ENCODE measurements around the gene MANSC1.

The MANSC1 gene

DNA sequence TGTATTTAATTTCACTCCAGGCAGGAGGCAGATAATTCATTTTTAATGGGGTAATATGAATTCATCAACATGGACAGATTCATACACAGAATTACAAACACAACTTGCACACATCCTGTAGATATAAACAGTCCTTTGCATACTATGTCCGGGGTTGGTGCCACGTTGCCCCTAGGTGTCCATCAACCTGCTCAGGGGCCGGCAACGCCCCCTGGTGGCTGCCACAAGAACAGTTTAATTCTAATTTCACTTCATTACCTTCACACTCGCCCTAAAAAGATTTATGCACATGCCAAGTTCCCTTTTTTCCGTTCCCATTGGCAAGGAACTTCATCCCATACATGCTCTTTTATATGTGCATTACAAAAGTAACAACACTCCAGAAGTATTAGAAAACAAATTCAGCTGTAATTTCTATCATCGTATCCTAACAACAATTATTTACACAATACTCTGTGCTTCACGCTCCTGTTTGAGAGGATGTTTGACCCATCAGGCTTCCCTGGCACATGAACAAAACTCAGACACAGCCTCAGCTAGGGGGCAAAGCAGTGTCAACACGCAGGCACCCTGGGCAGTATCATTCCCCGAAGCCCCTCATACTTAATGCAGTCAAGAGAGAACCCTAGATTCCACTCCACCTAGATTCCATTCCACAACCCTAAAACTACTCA lies 15.5 kb downstream of the MANSC1 start:
- no peak overlapping the region for H3K27ac ChIP-seq
- no peaks in the 10 kb centered on the region for H3K36me3 ChIP-seq
- H3K4me3 ChIP-seq (ENCODE audit: low read depth, low read length) = no peak overlapping the region
- peak; percentile 60 for DNase-seq
- no peaks in the 10 kb centered on the region for H3K27me3 ChIP-seq (ENCODE audit: insufficient read depth, low read depth, severe bottlenecking)
- TF ChIP-seq, protein P1, sequence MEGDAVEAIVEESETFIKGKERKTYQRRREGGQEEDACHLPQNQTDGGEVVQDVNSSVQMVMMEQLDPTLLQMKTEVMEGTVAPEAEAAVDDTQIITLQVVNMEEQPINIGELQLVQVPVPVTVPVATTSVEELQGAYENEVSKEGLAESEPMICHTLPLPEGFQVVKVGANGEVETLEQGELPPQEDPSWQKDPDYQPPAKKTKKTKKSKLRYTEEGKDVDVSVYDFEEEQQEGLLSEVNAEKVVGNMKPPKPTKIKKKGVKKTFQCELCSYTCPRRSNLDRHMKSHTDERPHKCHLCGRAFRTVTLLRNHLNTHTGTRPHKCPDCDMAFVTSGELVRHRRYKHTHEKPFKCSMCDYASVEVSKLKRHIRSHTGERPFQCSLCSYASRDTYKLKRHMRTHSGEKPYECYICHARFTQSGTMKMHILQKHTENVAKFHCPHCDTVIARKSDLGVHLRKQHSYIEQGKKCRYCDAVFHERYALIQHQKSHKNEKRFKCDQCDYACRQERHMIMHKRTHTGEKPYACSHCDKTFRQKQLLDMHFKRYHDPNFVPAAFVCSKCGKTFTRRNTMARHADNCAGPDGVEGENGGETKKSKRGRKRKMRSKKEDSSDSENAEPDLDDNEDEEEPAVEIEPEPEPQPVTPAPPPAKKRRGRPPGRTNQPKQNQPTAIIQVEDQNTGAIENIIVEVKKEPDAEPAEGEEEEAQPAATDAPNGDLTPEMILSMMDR (IDR thresholded peaks at IDR 0.05; ENCODE audit: low read depth, low read length) = peak; percentile 76
- H3K9me3 ChIP-seq (ENCODE audit: severe bottlenecking) = no peaks in the 10 kb centered on the region

DNA sequence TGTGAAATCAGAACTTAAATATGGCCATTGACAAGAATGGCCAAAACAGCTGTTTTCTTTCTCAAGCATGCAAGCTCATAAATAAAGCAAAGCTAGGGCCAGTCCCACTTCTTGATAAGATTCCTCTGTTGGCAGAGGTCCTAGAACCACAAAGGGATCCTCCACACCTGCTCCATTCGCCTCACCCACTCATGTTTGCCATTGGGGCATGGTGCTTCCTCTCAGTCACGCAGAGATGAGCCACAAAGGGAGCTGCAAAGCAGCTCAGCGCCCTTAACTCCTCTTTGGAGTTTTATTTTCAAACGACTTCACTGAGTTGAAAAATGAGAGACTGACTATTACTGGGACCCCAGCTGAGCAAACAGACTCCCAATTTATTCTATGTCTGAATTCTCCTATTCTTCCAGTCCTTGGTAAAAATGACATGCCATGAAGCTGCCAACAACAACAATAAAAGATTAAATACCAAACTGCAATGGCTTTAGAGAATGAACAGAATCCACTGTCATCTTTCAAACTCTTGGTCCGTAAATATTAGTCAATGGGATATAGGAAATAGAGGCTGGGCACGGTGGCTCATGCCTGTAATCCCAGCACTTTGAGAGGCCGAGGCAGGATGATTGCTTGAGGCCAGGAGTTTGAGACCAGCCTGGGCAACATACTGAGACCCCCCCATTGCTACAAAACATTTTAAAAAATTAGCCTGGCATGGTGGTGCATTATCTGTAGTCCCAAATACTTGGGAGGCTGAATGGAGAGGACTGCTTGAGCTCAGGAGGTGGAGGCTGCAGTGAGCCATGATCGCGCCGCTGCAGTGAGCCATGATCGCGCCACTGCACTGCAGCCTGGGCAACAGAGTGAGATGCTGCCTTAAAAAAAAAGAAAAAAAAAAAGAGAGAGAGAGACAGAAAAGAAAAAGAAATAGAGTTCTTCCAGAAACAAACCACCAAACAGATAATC lies 16.4 kb downstream of the MANSC1 start:
- Histone ChIP-seq H3K27ac (no peak overlapping the region), H3K4me3 (ENCODE audit: low read depth, low read length) (no peak overlapping the region)
- DNase-seq = no peak

DNA sequence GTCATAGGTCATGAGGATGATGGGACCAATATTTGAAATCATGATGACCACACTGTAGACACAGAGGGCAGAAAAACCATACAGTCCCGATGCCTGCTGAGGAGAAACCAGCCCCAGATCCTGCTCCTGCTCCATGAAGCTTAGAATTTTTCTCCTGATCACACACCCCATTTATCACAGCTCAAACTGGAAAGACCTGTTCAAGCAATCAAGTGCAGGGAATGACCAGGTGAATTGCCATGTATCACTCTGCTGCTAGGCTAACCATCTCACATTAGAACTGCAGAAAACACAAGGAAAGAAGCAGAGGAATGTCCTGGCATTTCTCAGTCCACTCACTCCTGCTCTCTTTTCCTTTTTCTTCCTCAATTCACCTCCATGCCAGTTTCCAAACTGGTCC lies 18.1 kb downstream of the MANSC1 start:
- no peaks in the 10 kb centered on the region for H3K27me3 ChIP-seq (ENCODE audit: insufficient read depth, low read depth, severe bottlenecking)
- no peak overlapping the region for H3K27ac ChIP-seq
- TF ChIP-seq, protein P1 (IDR thresholded peaks at IDR 0.05; ENCODE audit: low read depth, low read length) = no peak

More for the DNA sequence above, 16.4 kb downstream of the MANSC1 start:
- TF ChIP-seq, protein P1 (IDR thresholded peaks at IDR 0.05; ENCODE audit: low read depth, low read length) = no peak
- Histone ChIP-seq H3K36me3 (no peaks in the 10 kb centered on the region), H3K27me3 (ENCODE audit: insufficient read depth, low read depth, severe bottlenecking) (no peaks in the 10 kb centered on the region), H3K9me3 (ENCODE audit: severe bottlenecking) (no peaks in the 10 kb centered on the region)

DNA sequence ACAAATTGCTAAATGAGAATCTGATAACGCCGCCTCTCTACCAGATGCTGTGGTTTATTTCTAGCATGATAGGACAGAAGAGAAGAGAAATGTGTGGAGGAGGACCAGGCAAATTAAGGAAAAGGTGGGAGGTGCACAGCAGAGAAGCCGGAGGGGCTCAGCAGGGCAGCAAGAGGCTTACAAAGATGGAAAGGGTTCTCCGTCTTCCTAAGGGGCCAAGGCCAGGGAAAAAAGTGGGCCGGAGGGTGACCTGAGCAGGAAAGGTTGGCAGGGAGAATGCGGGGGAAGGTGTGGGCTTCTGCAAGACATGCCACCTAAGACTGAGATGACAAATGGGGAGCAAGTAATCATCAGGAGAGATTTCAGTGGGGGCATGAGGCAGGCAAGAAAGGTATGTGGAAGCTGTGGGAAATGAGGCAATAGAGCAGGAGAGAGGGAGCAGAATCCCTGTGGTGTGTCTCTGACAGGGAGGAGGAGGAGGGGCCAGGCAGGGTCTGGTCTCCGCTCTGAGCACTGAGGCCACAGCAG lies 18.7 kb downstream of the MANSC1 start:
- no peaks in the 10 kb centered on the region for H3K36me3 ChIP-seq
- DNase-seq = no peak
- no peaks in the 10 kb centered on the region for H3K27me3 ChIP-seq (ENCODE audit: insufficient read depth, low read depth, severe bottlenecking)
- no peak overlapping the region for H3K4me3 ChIP-seq (ENCODE audit: low read depth, low read length)
- no peak overlapping the region for H3K27ac ChIP-seq
- TF ChIP-seq, protein P1 (IDR thresholded peaks at IDR 0.05; ENCODE audit: low read depth, low read length) = no peak
- no peaks in the 10 kb centered on the region for H3K9me3 ChIP-seq (ENCODE audit: severe bottlenecking)

More for the DNA sequence above, 18.1 kb downstream of the MANSC1 start:
- Histone ChIP-seq H3K9me3 (ENCODE audit: severe bottlenecking) (no peaks in the 10 kb centered on the region), H3K36me3 (no peaks in the 10 kb centered on the region), H3K4me3 (ENCODE audit: low read depth, low read length) (no peak overlapping the region)
- DNase-seq = no peak

DNA sequence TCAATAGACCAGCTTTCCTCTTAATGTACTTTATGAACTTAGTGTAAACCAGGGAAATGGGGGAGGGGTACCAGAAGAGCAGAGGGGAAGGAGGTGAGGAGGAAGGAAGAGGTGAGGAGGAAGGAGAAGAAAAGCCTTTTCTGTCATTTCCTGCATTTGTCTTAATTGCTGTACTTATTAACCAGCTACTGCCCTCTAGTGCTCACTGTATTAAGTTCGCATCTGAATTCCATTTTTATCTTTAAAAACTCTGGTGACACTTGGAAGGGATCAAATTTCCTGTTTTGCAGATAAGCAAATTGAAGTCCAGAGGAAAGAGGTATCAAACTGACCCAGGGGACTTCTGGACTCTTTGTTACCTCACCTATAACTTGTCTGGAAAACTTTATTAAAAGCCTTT lies 22.2 kb downstream of the MANSC1 start:
- no peak for DNase-seq
- H3K9me3 ChIP-seq (ENCODE audit: severe bottlenecking) = no peaks in the 10 kb centered on the region
- H3K4me3 ChIP-seq (ENCODE audit: low read depth, low read length) = no peak overlapping the region
- no peaks in the 10 kb centered on the region for H3K36me3 ChIP-seq
- TF ChIP-seq, protein P1 (IDR thresholded peaks at IDR 0.05; ENCODE audit: low read depth, low read length) = peak; percentile 66
- no peak overlapping the region for H3K27ac ChIP-seq
- no peaks in the 10 kb centered on the region for H3K27me3 ChIP-seq (ENCODE audit: insufficient read depth, low read depth, severe bottlenecking)
